K562 (cell line): ENCODE data around the gene FAM53C. TPM values are rescaled to one million over a fixed set of nuclear protein-coding genes. Genes with fewer than 3 reads are reported as not detected.
A peak's percentile ranks its signal among the peaks of the same experiment; 100 is the strongest.

Experiments used
- ATAC-seq: fragments of 200-7000 bp; cut with Tn5 transposase; 3 replicates; pipeline ENCODE4 v1.9.1; 2020; ENCODE audit warnings: moderate library complexity
- BruUV-seq: library from RNA; stranded (reverse); fragments of 400-500 nt; replicated peaks from 2 replicates; lab custom pipeline; 2021; lab: Mats Ljungman, UMichigan
- CTCF ChIA-PET: fragments of 300-600 bp; formaldehyde crosslinking; extraction: SDS; loops from one replicate; lab custom pipeline; 2021; ENCODE audit warnings: low intra/inter-chr PET ratio; lab: Yijun Ruan, JAX
- POLR2A ChIA-PET: fragments of 300-600, 350-650 bp; sonication (Branson Sonifier 250); formaldehyde crosslinking; extraction: SDS; loops from one replicate; lab custom pipeline; 2021; ENCODE audit warnings: antibody characterized with exemption, inconsistent platforms; lab: Yijun Ruan, JAX
- DNase-seq, 4 experiments: peaks; one replicate each; pipeline versions ENCODE4 v3.0.0 to v3.0.0-alpha.2; 2011 to 2018; ENCODE audit warnings: low spot score in 3 of 4, mixed read lengths in 3 of 4; ENCODE audit errors: extremely low read depth in 1 of 4
- FAIRE-seq: peaks from 2 replicates; lab custom pipeline; 2011; peaks lifted over from hg19 to GRCh38; lab: Jason Lieb, UNC
- H2AFZ ChIP-seq: 2 replicates; pipeline ENCODE4 v1.6.0; 2011; ENCODE audit warnings: low read depth, low read length, control low read depth, inconsistent platforms
- H3K27ac ChIP-seq: fragments of 200-600 bp; 3 replicates; pipeline ENCODE4 v1.8.0; 2011; ENCODE audit warnings: low read depth, mild to moderate bottlenecking, control low read depth, inconsistent platforms, low read length, moderate library complexity, mixed read lengths; ENCODE audit errors: extremely low read depth
- H3K27me3 ChIP-seq, 2 experiments: fragments of 300-600 bp in 1 of 2; 2 replicates in 1 of 2; 3 replicates in 1 of 2; pipeline versions ENCODE4 v1.6.0 to v1.8.0; 2011; ENCODE audit warnings: inconsistent platforms in 2 of 2, low read length in 2 of 2, mild to moderate bottlenecking in 1 of 2, mixed read lengths in 1 of 2, moderate library complexity in 1 of 2; ENCODE audit not compliant: control insufficient read depth in 2 of 2, insufficient read depth in 2 of 2
- H3K36me3 ChIP-seq: fragments of 300-600 bp; 3 replicates; pipeline ENCODE4 v1.8.0; 2011; ENCODE audit warnings: mild to moderate bottlenecking, low read length, inconsistent platforms; ENCODE audit not compliant: control insufficient read depth, insufficient read depth
- H3K4me1 ChIP-seq, 2 experiments: fragments of 200-600 bp in 1 of 2; replicated peaks in 1 of 2; 2 replicates in 1 of 2; 3 replicates in 1 of 2; pipeline versions ENCODE4 v1.5.1 to v1.8.0; 2011; ENCODE audit warnings: inconsistent platforms in 2 of 2, low read length in 2 of 2, mild to moderate bottlenecking in 1 of 2, mixed read lengths in 1 of 2, moderate library complexity in 1 of 2; ENCODE audit not compliant: control insufficient read depth in 2 of 2, insufficient read depth in 2 of 2
- H3K4me2 ChIP-seq: 2 replicates; pipeline ENCODE4 v1.6.1; 2011; ENCODE audit warnings: low read length, control low read depth, inconsistent platforms, mixed read lengths; ENCODE audit not compliant: insufficient read depth
- H3K4me3 ChIP-seq: fragments of 200-600 bp; sonication (generic), shearing (Covaris generic); 2 replicates; pipeline ENCODE4 v1.5.1; 2016; ENCODE audit warnings: control low read depth, inconsistent platforms
- H3K79me2 ChIP-seq: fragments of 200-600 bp; 3 replicates; pipeline ENCODE4 v1.8.0; 2011; ENCODE audit warnings: low read length, inconsistent platforms; ENCODE audit not compliant: control insufficient read depth, insufficient read depth
- H3K9ac ChIP-seq, 2 experiments: 2 replicates each; pipeline versions ENCODE4 v1.6.0 to v1.6.1; 2011; ENCODE audit warnings: low read depth in 2 of 2, low read length in 2 of 2, control low read depth in 1 of 2, inconsistent platforms in 1 of 2, mild to moderate bottlenecking in 1 of 2, mixed read lengths in 1 of 2; ENCODE audit not compliant: insufficient read depth in 1 of 2
- H3K9me1 ChIP-seq: one replicate; pipeline ENCODE4 v1.6.0; 2011; ENCODE audit warnings: inconsistent platforms, mild to moderate bottlenecking, low read length, moderate library complexity; ENCODE audit not compliant: control insufficient read depth, insufficient read depth
- H3K9me3 ChIP-seq: replicated peaks from 2 replicates; pipeline ENCODE4 v1.5.1; 2011; ENCODE audit warnings: low read depth, low read length, inconsistent platforms; ENCODE audit not compliant: control insufficient read depth, insufficient read depth
- H4K20me1 ChIP-seq: replicated peaks from 2 replicates; pipeline ENCODE4 v1.6.1; 2011; ENCODE audit warnings: low read length, inconsistent platforms, mixed read lengths; ENCODE audit not compliant: control insufficient read depth, insufficient read depth
- ASH1L ChIP-seq: fragments of 450-650 bp; IDR thresholded peaks from 2 replicates; pipeline ENCODE4 v1.6.1; 2018; ENCODE audit warnings: borderline replicate concordance, mild to moderate bottlenecking, low read depth; ENCODE audit not compliant: partially characterized antibody
- BCOR ChIP-seq: fragments of 450-650 bp; IDR thresholded peaks from 2 replicates; pipeline ENCODE4 v1.6.1; 2016
- ETV1 ChIP-seq: fragments of 450-650 bp; conservative IDR thresholded peaks from 2 replicates; pipeline ENCODE4 v1.6.1; 2016; ENCODE audit warnings: missing genetic modification characterization, control low read depth, low read depth, missing compliant biosample characterization
- GABPA ChIP-seq: fragments of 200-800 bp; sonication (Bioruptor generic); conservative IDR thresholded peaks from 2 replicates; pipeline ENCODE4 v1.6.1; 2016; ENCODE audit warnings: low read depth, missing genetic modification characterization, missing compliant biosample characterization
- KAT7 ChIP-seq: sonication (generic); formaldehyde crosslinking; IDR thresholded peaks from 2 replicates; pipeline ENCODE4 v1.8.0; 2022; ENCODE audit warnings: missing genetic modification reagents, mild to moderate bottlenecking, borderline replicate concordance
- KDM1A ChIP-seq, 2 experiments: fragments of 450-650 bp; IDR thresholded peaks; 2 replicates each; pipeline ENCODE4 v1.6.1; 2016; ENCODE audit warnings: mild to moderate bottlenecking in 2 of 2
- NR2C2 ChIP-seq, 2 experiments: fragments of 200-800 bp in 1 of 2; sonication (Bioruptor generic) in 1 of 2; sonication (generic) in 1 of 2; formaldehyde crosslinking in 1 of 2; IDR thresholded peaks; 2 replicates each; pipeline versions ENCODE4 v1.6.1 to v1.8.0; 2016 to 2022; ENCODE audit warnings: mild to moderate bottlenecking in 1 of 2, missing compliant biosample characterization in 1 of 2, missing genetic modification characterization in 1 of 2, missing genetic modification reagents in 1 of 2
- RBM25 ChIP-seq: fragments of 200-400 bp; formaldehyde crosslinking; IDR thresholded peaks from 2 replicates; pipeline ENCODE4 v1.6.1; 2018; ENCODE audit warnings: low read length, low read depth, moderate library complexity; ENCODE audit not compliant: severe bottlenecking
- RBM34 ChIP-seq: fragments of 200-400 bp; formaldehyde crosslinking; IDR thresholded peaks from 2 replicates; pipeline ENCODE4 v1.6.1; 2018; ENCODE audit warnings: low read length, borderline replicate concordance; ENCODE audit not compliant: insufficient read depth
- WHSC1 ChIP-seq: IDR thresholded peaks from one replicate; pipeline ENCODE4 v1.6.1; 2012; ENCODE audit warnings: low read length, control low read depth, inconsistent platforms
- ZC3H4 ChIP-seq: sonication (generic); formaldehyde crosslinking; IDR thresholded peaks from 2 replicates; pipeline ENCODE4 v1.9.0; 2021; ENCODE audit warnings: missing genetic modification reagents, borderline replicate concordance
- ZNF197 ChIP-seq: fragments of 200-800 bp; sonication (Bioruptor generic); IDR thresholded peaks from 2 replicates; pipeline ENCODE4 v1.6.1; 2016; ENCODE audit warnings: low read depth, missing genetic modification characterization, missing compliant biosample characterization
- ZNF717 ChIP-seq: fragments of 250-450 bp; sonication (Bioruptor Pico); IDR thresholded peaks from 2 replicates; pipeline ENCODE4 v1.5.0; 2021
- WGBS: fragments of 100-300 bp; shearing (Covaris generic); methylation state at CpG from one replicate; pipeline ENCODE4 v1.1.6; 2016; ENCODE audit warnings: low coverage, mixed read lengths; ENCODE audit not compliant: insufficient coverage; ENCODE audit errors: missing lambda C conversion rate; 5-methylcytosine and 5-hydroxymethylcytosine counted together
- in situ Hi-C: fragments of 300-500 bp; cut with MboI; formaldehyde crosslinking; loops from 4 replicates; pipeline ENCODE4 v1.15.0; 2018; ENCODE audit warnings: inconsistent platforms, mixed read lengths
- intact Hi-C: fragments of 100-400 bp; cut with micrococcal nuclease; formaldehyde crosslinking; loops from 2 replicates; pipeline ENCODE4 v1.14.2; 2022
- polyA plus RNA-seq, 8 experiments: library from polyadenylated mRNA; depleted of rRNA in 4 of 8; stranded (reverse) in 5 of 8; unstranded in 3 of 8; fragments of >200 nt; fragmentation: Nextera tagmentation in 2 of 8; fragmentation: Illumina TruSeq in 1 of 8; extraction: Ambion mirVana in 2 of 8; extraction: Trizol in 1 of 8; gene quantifications; 2 replicates each; pipeline versions ENCODE4 v1.2.1 to v1.2.3, GENCODE V29; 2011 to 2014; ENCODE audit warnings: inconsistent platforms in 1 of 8, missing spikeins in 1 of 8
- total RNA-seq, 7 experiments: library from RNA; depleted of rRNA in 6 of 7; stranded (reverse); fragments of >200 nt in 6 of 7; fragmentation: Illumina TruSeq in 2 of 7; extraction: Trizol in 2 of 7; gene quantifications; 2 replicates each; pipeline versions ENCODE4 v1.2.1 to v1.2.3, GENCODE V29; 2011 to 2021; ENCODE audit warnings: low replicate concordance in 1 of 7
- TF ChIP-seq, protein P1 (sequence below), 2 experiments: fragments of 450-650 bp in 1 of 2; sonication (generic) in 1 of 2; formaldehyde crosslinking; conservative IDR thresholded peaks; 2 replicates each; pipeline versions ENCODE4 v1.4.0 to v1.8.1; 2020 to 2022; ENCODE audit warnings: mild to moderate bottlenecking in 1 of 2, missing genetic modification reagents in 1 of 2
- TF ChIP-seq, protein P2 (sequence below): sonication (generic); formaldehyde crosslinking; IDR thresholded peaks from 2 replicates; pipeline ENCODE4 v1.8.1; 2023; ENCODE audit warnings: mild to moderate bottlenecking, missing genetic modification reagents

The FAM53C gene
- total and polyA plus RNA-seq, 9 of the 15 experiments (the other 6 are each of a cell fraction or from before 2014, with no cell fraction given) = 9.7 to 38.5 (median 25.2) TPM

- DNase-seq = no peak
- BruUV-seq = no TSS peak
- peak overlapping the region; percentile 91 to 96 for H3K9ac ChIP-seq
Observed at GRCh38 chr5:138339464-138339863, 1.4 kb downstream of the FAM53C start.

GRCh38 chr5:138340008-138340407 is 1.9 kb downstream of the FAM53C start:
- TF ChIP-seq WHSC1 = no peak
- peak; percentile 69 for TF ChIP-seq BCOR
- peak in 1 of 2 experiments; percentile 29; a peak in 1 of 4 replicates for TF ChIP-seq KDM1A (IDR thresholded peaks at IDR 0.05)
- peak; percentile 83 for TF ChIP-seq RBM25
- TF ChIP-seq, protein P1, sequence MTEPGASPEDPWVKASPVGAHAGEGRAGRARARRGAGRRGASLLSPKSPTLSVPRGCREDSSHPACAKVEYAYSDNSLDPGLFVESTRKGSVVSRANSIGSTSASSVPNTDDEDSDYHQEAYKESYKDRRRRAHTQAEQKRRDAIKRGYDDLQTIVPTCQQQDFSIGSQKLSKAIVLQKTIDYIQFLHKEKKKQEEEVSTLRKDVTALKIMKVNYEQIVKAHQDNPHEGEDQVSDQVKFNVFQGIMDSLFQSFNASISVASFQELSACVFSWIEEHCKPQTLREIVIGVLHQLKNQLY (CRISPR knock-in tag; conservative IDR thresholded peaks at IDR 0.05) = no peak
- no peak for TF ChIP-seq RBM34
- TF ChIP-seq, protein P2, sequence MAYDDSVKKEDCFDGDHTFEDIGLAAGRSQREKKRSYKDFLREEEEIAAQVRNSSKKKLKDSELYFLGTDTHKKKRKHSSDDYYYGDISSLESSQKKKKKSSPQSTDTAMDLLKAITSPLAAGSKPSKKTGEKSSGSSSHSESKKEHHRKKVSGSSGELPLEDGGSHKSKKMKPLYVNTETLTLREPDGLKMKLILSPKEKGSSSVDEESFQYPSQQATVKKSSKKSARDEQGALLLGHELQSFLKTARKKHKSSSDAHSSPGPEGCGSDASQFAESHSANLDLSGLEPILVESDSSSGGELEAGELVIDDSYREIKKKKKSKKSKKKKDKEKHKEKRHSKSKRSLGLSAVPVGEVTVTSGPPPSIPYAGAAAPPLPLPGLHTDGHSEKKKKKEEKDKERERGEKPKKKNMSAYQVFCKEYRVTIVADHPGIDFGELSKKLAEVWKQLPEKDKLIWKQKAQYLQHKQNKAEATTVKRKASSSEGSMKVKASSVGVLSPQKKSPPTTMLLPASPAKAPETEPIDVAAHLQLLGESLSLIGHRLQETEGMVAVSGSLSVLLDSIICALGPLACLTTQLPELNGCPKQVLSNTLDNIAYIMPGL (CRISPR knock-in tag) = no peak
- no peak for TF ChIP-seq NR2C2 (CRISPR knock-in tag; IDR thresholded peaks at IDR 0.05)
- 0 out of 2 replicates have a peak, but pooled peaks have one; percentile 17 for TF ChIP-seq NR2C2 (tag; IDR thresholded peaks at IDR 0.05)
- TF ChIP-seq ZNF717 (CRISPR knock-in tag) = no peak
- Histone ChIP-seq H3K4me1 (peaks cover 9 to 28% of the 10 kb centered on the region in 2 experiments), H3K36me3 (peaks cover 48% of the 10 kb centered on the region), H3K4me2 (peak overlapping the region; percentile 99), H4K20me1 (0 out of 2 replicates have a peak, but pooled peaks cover 7% of the 10 kb centered on the region), H3K4me3 (peak overlapping the region; percentile 63; the same call in 1 of the 2 replicates), H3K9me3 (no peaks in the 10 kb centered on the region), H3K27me3 (no peaks in the 10 kb centered on the region), H3K9me1 (peaks cover 5% of the 10 kb centered on the region), H2AFZ (no peak overlapping the region), H3K27ac (0 out of 3 replicates have a peak overlapping the region, but pooled peaks have one; percentile 97), H3K9ac (peak overlapping the region; percentile 91 to 96; a peak in 1 of 4 replicates), H3K79me2 (peaks cover 39% of the 10 kb centered on the region)
- in situ Hi-C loops (no loop called here), intact Hi-C loops (no loop called here)
- ATAC-seq (no peak), FAIRE-seq (no peak), DNase-seq (no peak)
- 68% methylated on average over 3 of the region's 3 CpGs for WGBS
- CTCF ChIA-PET = interaction anchor here (5.4 kb wide), 1 partner anchor 13 kb away, joined by 31 read pairs; the partner anchor contains the start of gene KDM3B
- no TSS peak for BruUV-seq
- POLR2A ChIA-PET = interaction anchor here (0.6 to 7.9 kb wide), 20 partner anchors 9 to 161 kb away, joined by 3 to 416 read pairs (median 4); partner anchors contain the start of genes BRD8, CDC23, CDC25C and KDM3B

More at GRCh38 chr5:138339464-138339863, 1.4 kb downstream of the FAM53C start:
- no peaks in the 10 kb centered on the region for H3K27me3 ChIP-seq
- H3K4me2 ChIP-seq = peak overlapping the region; percentile 99
- in situ Hi-C loops = no loop called here
- TF ChIP-seq ZNF197 (CRISPR knock-in tag) (no peak), GABPA (tag) (0 out of 2 replicates have a peak, but pooled peaks have one; percentile 12), KAT7 (0 out of 2 replicates have a peak, but pooled peaks have one; percentile 13), ZC3H4 (CRISPR knock-in tag) (peak; percentile 16; the same call in 1 of the 2 replicates), ASH1L (no peak), ETV1 (tag) (0 out of 2 replicates have a peak, but pooled peaks have one; percentile 15)
- FAIRE-seq = no peak
- peak overlapping the region; percentile 97 for H3K27ac ChIP-seq
- ATAC-seq = no peak
- peak overlapping the region; percentile 32; the same call in 1 of the 2 replicates for H2AFZ ChIP-seq
- H3K4me3 ChIP-seq = peak overlapping the region; percentile 63
- 0 out of 2 replicates have a peak, but pooled peaks cover 7% of the 10 kb centered on the region for H4K20me1 ChIP-seq
- no peaks in the 10 kb centered on the region for H3K9me3 ChIP-seq
- POLR2A ChIA-PET = interaction anchor here (0.6 to 7.9 kb wide), 27 partner anchors 8 to 191 kb away, joined by 3 to 416 read pairs (median 4); partner anchors contain the start of genes BRD8, CDC23, CDC25C and GFRA3
- intact Hi-C loops = loop anchor here (2.0 kb wide), 1 partner anchor 13 kb away; the partner anchor contains the start of gene KDM3B
- 23% methylated on average over 2 of the region's 2 CpGs for WGBS
- H3K79me2 ChIP-seq = peaks cover 39% of the 10 kb centered on the region
- peaks cover 9 to 28% of the 10 kb centered on the region in 2 experiments for H3K4me1 ChIP-seq
- peaks cover 43% of the 10 kb centered on the region for H3K36me3 ChIP-seq
- H3K9me1 ChIP-seq = peaks cover 5% of the 10 kb centered on the region
- CTCF ChIA-PET = interaction anchor here (5.4 kb wide), 1 partner anchor 14 kb away, joined by 31 read pairs; the partner anchor contains the start of gene KDM3B
